ENCODE data around the gene NIM1K. TPM values are rescaled to one million over a fixed set of nuclear protein-coding genes. Genes with fewer than 3 reads are reported as not detected.
"Not testable (repeated sequence)": the region's sequence is repeated elsewhere in the genome, so short reads cannot be mapped to it uniquely, and the experiment has no call there.

Gene NIM1K
- total RNA-seq (2014; rRNA removed; shearing (Covaris generic); ENCODE audit: low replicate concordance), result 0.10 TPM in 1 of 2 replicates, not detected in the other

- in situ Hi-C loops (cut with HindIII; ENCODE audit: low pct_unique_long_range_greater_than_20kb, low sequenced_read_pairs), result no loop called here
These were observed at the start of gene NIM1K for GRCh38 chr5:43191740-43192557. TSS of gene NIM1K (plus strand) at chr5:43192225. CDS start at chr5:43245776, 53,551 bp downstream.

GRCh38 chr5:43145071-43145470, 47.0 kb upstream of the NIM1K start:
- no peak for DNase-seq (ENCODE audit: low read depth)
- in situ Hi-C loops (cut with HindIII; ENCODE audit: low pct_unique_long_range_greater_than_20kb, low sequenced_read_pairs), result no loop called here

More at GRCh38 chr5:43191740-43192557, at the start of gene NIM1K:
- DNase-seq (ENCODE audit: low read depth), result peak; percentile 69

GRCh38 chr5:43146958-43147357, 45.1 kb upstream of the NIM1K start:
- DNase-seq (ENCODE audit: low read depth), result no peak
- in situ Hi-C loops (cut with HindIII; ENCODE audit: low pct_unique_long_range_greater_than_20kb, low sequenced_read_pairs), result no loop called here

GRCh38 chr5:43148417-43148816, 43.6 kb upstream of the NIM1K start:
- no peak for DNase-seq (ENCODE audit: low read depth)
- in situ Hi-C loops (cut with HindIII; ENCODE audit: low pct_unique_long_range_greater_than_20kb, low sequenced_read_pairs), result no loop called here

- in situ Hi-C loops (cut with HindIII; ENCODE audit: low pct_unique_long_range_greater_than_20kb, low sequenced_read_pairs), result no loop called here
- no peak for DNase-seq (ENCODE audit: low read depth)
These were observed 42.8 kb upstream of the NIM1K start for GRCh38 chr5:43149231-43149630.

- in situ Hi-C loops (cut with HindIII; ENCODE audit: low pct_unique_long_range_greater_than_20kb, low sequenced_read_pairs), result no loop called here
- DNase-seq (ENCODE audit: low read depth), result no peak
These were observed 42.0 kb upstream of the NIM1K start for GRCh38 chr5:43150075-43150474.

GRCh38 chr5:43150748-43151147, 41.3 kb upstream of the NIM1K start:
- DNase-seq (ENCODE audit: low read depth), result no peak
- in situ Hi-C loops (cut with HindIII; ENCODE audit: low pct_unique_long_range_greater_than_20kb, low sequenced_read_pairs), result no loop called here

- in situ Hi-C loops (cut with HindIII; ENCODE audit: low pct_unique_long_range_greater_than_20kb, low sequenced_read_pairs), result no loop called here
- DNase-seq (ENCODE audit: low read depth), result no peak
These were observed 39.1 kb upstream of the NIM1K start for GRCh38 chr5:43152946-43153345.

GRCh38 chr5:43154469-43154868, 37.6 kb upstream of the NIM1K start:
- DNase-seq (ENCODE audit: low read depth), result no peak
- in situ Hi-C loops (cut with HindIII; ENCODE audit: low pct_unique_long_range_greater_than_20kb, low sequenced_read_pairs), result no loop called here

GRCh38 chr5:43155394-43156096, 36.5 kb upstream of the NIM1K start:
- in situ Hi-C loops (cut with HindIII; ENCODE audit: low pct_unique_long_range_greater_than_20kb, low sequenced_read_pairs), result no loop called here
- no peak for DNase-seq (ENCODE audit: low read depth)

GRCh38 chr5:43156388-43156787, 35.6 kb upstream of the NIM1K start:
- in situ Hi-C loops (cut with HindIII; ENCODE audit: low pct_unique_long_range_greater_than_20kb, low sequenced_read_pairs), result no loop called here
- no peak for DNase-seq (ENCODE audit: low read depth)

GRCh38 chr5:43157068-43157467, 35.0 kb upstream of the NIM1K start:
- no peak for DNase-seq (ENCODE audit: low read depth)
- in situ Hi-C loops (cut with HindIII; ENCODE audit: low pct_unique_long_range_greater_than_20kb, low sequenced_read_pairs), result no loop called here

- in situ Hi-C loops (cut with HindIII; ENCODE audit: low pct_unique_long_range_greater_than_20kb, low sequenced_read_pairs), result no loop called here
- no peak for DNase-seq (ENCODE audit: low read depth)
These were observed 30.8 kb upstream of the NIM1K start for GRCh38 chr5:43161244-43161643.

- in situ Hi-C loops (cut with HindIII; ENCODE audit: low pct_unique_long_range_greater_than_20kb, low sequenced_read_pairs), result not testable (repeated sequence)
These were observed 27.2 kb upstream of the NIM1K start for GRCh38 chr5:43164801-43165200.

GRCh38 chr5:43165323-43165722, 26.7 kb upstream of the NIM1K start:
- DNase-seq (ENCODE audit: low read depth), result no peak
- in situ Hi-C loops (cut with HindIII; ENCODE audit: low pct_unique_long_range_greater_than_20kb, low sequenced_read_pairs), result no loop called here

More at GRCh38 chr5:43164801-43165200, 27.2 kb upstream of the NIM1K start:
- DNase-seq (ENCODE audit: low read depth), result not testable (repeated sequence)

GRCh38 chr5:43168175-43168574, 23.9 kb upstream of the NIM1K start:
- no peak for DNase-seq (ENCODE audit: low read depth)
- in situ Hi-C loops (cut with HindIII; ENCODE audit: low pct_unique_long_range_greater_than_20kb, low sequenced_read_pairs), result no loop called here

GRCh38 chr5:43171451-43171850, 20.6 kb upstream of the NIM1K start:
- in situ Hi-C loops (cut with HindIII; ENCODE audit: low pct_unique_long_range_greater_than_20kb, low sequenced_read_pairs), result no loop called here
- peak; percentile 69 for DNase-seq (ENCODE audit: low read depth)

GRCh38 chr5:43171926-43172325, 20.1 kb upstream of the NIM1K start:
- peak; percentile 30 for DNase-seq (ENCODE audit: low read depth)
- in situ Hi-C loops (cut with HindIII; ENCODE audit: low pct_unique_long_range_greater_than_20kb, low sequenced_read_pairs), result no loop called here

- in situ Hi-C loops (cut with HindIII; ENCODE audit: low pct_unique_long_range_greater_than_20kb, low sequenced_read_pairs), result no loop called here
- DNase-seq (ENCODE audit: low read depth), result no peak
These were observed 19.2 kb upstream of the NIM1K start for GRCh38 chr5:43172779-43173178.

Data from Caki2 (cell line).